ENCODE data around the gene CDH8.

DNA sequence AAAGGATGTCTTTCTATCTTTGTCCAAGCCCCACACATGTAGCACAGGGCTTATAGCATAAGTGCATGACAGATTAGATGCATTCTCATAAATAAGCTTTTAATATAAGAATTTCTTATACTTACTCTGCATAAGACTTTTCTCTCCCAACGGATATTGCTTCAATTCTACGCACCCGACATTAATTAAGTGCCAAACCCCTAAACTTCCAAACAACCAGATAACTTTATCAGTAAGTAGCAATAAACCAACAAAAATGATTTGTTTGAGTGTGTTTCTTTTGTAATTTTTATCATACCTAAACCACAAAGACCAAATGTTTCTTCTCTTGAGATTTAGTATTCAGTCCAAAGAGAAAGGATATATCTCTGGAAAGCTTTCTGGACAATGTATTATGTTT is 391.5 kb downstream of the CDH8 start:
- TF ChIP-seq, protein P1, sequence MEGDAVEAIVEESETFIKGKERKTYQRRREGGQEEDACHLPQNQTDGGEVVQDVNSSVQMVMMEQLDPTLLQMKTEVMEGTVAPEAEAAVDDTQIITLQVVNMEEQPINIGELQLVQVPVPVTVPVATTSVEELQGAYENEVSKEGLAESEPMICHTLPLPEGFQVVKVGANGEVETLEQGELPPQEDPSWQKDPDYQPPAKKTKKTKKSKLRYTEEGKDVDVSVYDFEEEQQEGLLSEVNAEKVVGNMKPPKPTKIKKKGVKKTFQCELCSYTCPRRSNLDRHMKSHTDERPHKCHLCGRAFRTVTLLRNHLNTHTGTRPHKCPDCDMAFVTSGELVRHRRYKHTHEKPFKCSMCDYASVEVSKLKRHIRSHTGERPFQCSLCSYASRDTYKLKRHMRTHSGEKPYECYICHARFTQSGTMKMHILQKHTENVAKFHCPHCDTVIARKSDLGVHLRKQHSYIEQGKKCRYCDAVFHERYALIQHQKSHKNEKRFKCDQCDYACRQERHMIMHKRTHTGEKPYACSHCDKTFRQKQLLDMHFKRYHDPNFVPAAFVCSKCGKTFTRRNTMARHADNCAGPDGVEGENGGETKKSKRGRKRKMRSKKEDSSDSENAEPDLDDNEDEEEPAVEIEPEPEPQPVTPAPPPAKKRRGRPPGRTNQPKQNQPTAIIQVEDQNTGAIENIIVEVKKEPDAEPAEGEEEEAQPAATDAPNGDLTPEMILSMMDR (IDR thresholded peaks at IDR 0.05), result no peak
- no peak for TF ChIP-seq RELA (CRISPR knock-in tag; IDR thresholded peaks at IDR 0.05; ENCODE audit: borderline replicate concordance)
- TF ChIP-seq SP1 (CRISPR knock-in tag; conservative IDR thresholded peaks at IDR 0.05), result no peak
